GM12878 (cell line): ENCODE data around the gene HOXD11. TPM values are rescaled to one million over a fixed set of nuclear protein-coding genes. Genes with fewer than 3 reads are reported as not detected.

Source experiments
- ATAC-seq: fragments of 200-7000 bp; cut with Tn5 transposase; 3 replicates; pipeline ENCODE4 v1.9.1; 2020; ENCODE audit warnings: mild to moderate bottlenecking, moderate library complexity
- BruUV-seq: library from RNA; stranded (reverse); fragments of 400-500 nt; replicated peaks from 2 replicates; lab custom pipeline; 2021; lab: Mats Ljungman, UMichigan
- CTCF ChIA-PET: fragments of 300-600 bp; sonication (Branson Sonifier 250); formaldehyde crosslinking; extraction: SDS; loops from one replicate; lab custom pipeline; 2021; ENCODE audit warnings: inconsistent platforms; lab: Yijun Ruan, JAX
- POLR2A ChIA-PET: fragments of 350-600 bp; formaldehyde crosslinking; extraction: SDS; loops from one replicate; lab custom pipeline; 2021; ENCODE audit warnings: inconsistent platforms; lab: Charles Lee
- RAD21 ChIA-PET: fragments of 300-600 bp; sonication (Branson Sonifier 250); formaldehyde crosslinking; loops from one replicate; lab custom pipeline; 2023; ENCODE audit warnings: antibody characterized with exemption; ENCODE audit not compliant: unreplicated experiment; lab: Charles Lee
- SMC1A ChIA-PET: fragments of 300-600 bp; sonication (Branson Sonifier 250); formaldehyde crosslinking; loops from one replicate; lab custom pipeline; 2023; ENCODE audit not compliant: unreplicated experiment, uncharacterized antibody; lab: Charles Lee
- DNase-seq: peaks from one replicate; pipeline ENCODE4 v3.0.0-alpha.2; 2011; ENCODE audit warnings: low read depth, low spot score
- FAIRE-seq: peaks from 3 replicates; lab custom pipeline; 2011; peaks lifted over from hg19 to GRCh38; lab: Jason Lieb, UNC
- H2AFZ ChIP-seq: 2 replicates; pipeline ENCODE4 v1.6.0; 2011; ENCODE audit warnings: low read depth, low read length, control low read depth; ENCODE audit not compliant: control insufficient read depth
- H3K27ac ChIP-seq: 2 replicates; pipeline ENCODE4 v1.5.1; 2011; ENCODE audit warnings: control low read depth; ENCODE audit not compliant: control insufficient read depth, insufficient read depth
- H3K27me3 ChIP-seq, 2 experiments: replicated peaks in 1 of 2; 2 replicates each; pipeline versions ENCODE4 v1.6.0 to v1.6.1; 2011; ENCODE audit warnings: low read length in 1 of 2; ENCODE audit not compliant: control insufficient read depth in 2 of 2, insufficient read depth in 2 of 2
- H3K36me3 ChIP-seq, 2 experiments: 2 replicates each; pipeline ENCODE4 v1.5.1; 2011; ENCODE audit warnings: low read length in 1 of 2; ENCODE audit not compliant: control insufficient read depth in 2 of 2, insufficient read depth in 2 of 2
- H3K4me1 ChIP-seq: 2 replicates; pipeline ENCODE4 v1.6.1; 2011; ENCODE audit warnings: mild to moderate bottlenecking, low read length, moderate library complexity, mixed read lengths; ENCODE audit not compliant: control insufficient read depth, insufficient read depth
- H3K4me2 ChIP-seq: 2 replicates; pipeline ENCODE4 v1.6.0; 2011; ENCODE audit warnings: control low read depth; ENCODE audit not compliant: control insufficient read depth, insufficient read depth
- H3K4me3 ChIP-seq: fragments of 200-600 bp; sonication (generic); 2 replicates; pipeline ENCODE4 v1.5.1; 2016
- H3K79me2 ChIP-seq: 2 replicates; pipeline ENCODE4 v1.6.0; 2011; ENCODE audit warnings: low read length; ENCODE audit not compliant: control insufficient read depth, insufficient read depth
- H3K9ac ChIP-seq: 2 replicates; pipeline ENCODE4 v1.8.0; 2011; ENCODE audit warnings: low read length, control low read depth, mixed read lengths; ENCODE audit not compliant: control insufficient read depth, insufficient read depth
- H3K9me3 ChIP-seq: replicated peaks from 3 replicates; pipeline ENCODE4 v1.5.1; 2011; ENCODE audit warnings: mild to moderate bottlenecking, low read length; ENCODE audit not compliant: control insufficient read depth, insufficient read depth
- H4K20me1 ChIP-seq: 2 replicates; pipeline ENCODE4 v1.6.0; 2011; ENCODE audit not compliant: control insufficient read depth, insufficient read depth
- BCL11A ChIP-seq: IDR thresholded peaks from 2 replicates; pipeline ENCODE4 v1.6.1; 2011; ENCODE audit warnings: low read depth, low read length
- CHD1 ChIP-seq: IDR thresholded peaks from 2 replicates; pipeline ENCODE4 v1.6.1; 2012; ENCODE audit warnings: low read depth, low read length, improper control_type of control experiment
- CTCF ChIP-seq, 3 experiments: IDR thresholded peaks in 2 of 3; conservative IDR thresholded peaks in 1 of 3; 2 replicates each; pipeline ENCODE4 v1.5.1; 2011; ENCODE audit warnings: low read depth in 3 of 3, low read length in 3 of 3, mild to moderate bottlenecking in 3 of 3, control low read depth in 2 of 3, moderate library complexity in 2 of 3, inconsistent platforms in 1 of 3, mixed read lengths in 1 of 3; ENCODE audit not compliant: control insufficient read depth in 2 of 3, insufficient read depth in 1 of 3; ENCODE audit errors: extremely low read depth in 1 of 3
- CUX1 ChIP-seq: IDR thresholded peaks from 2 replicates; pipeline ENCODE4 v1.6.1; 2012; ENCODE audit warnings: improper control_type of control experiment, low read depth, low read length; ENCODE audit not compliant: insufficient replicate concordance
- ELK1 ChIP-seq: IDR thresholded peaks from 2 replicates; pipeline ENCODE4 v1.6.1; 2012; ENCODE audit warnings: low read depth, low read length, improper control_type of control experiment
- JUNB ChIP-seq: IDR thresholded peaks from 2 replicates; pipeline ENCODE4 v1.6.1; 2016; ENCODE audit warnings: antibody characterized with exemption, mild to moderate bottlenecking
- MYC ChIP-seq: IDR thresholded peaks from 2 replicates; pipeline ENCODE4 v1.6.1; 2011; ENCODE audit warnings: mild to moderate bottlenecking, low read length, moderate library complexity, inconsistent platforms; ENCODE audit not compliant: insufficient read depth, insufficient replicate concordance, insufficient read length, severe bottlenecking
- NR2F1 ChIP-seq: fragments of 450-650 bp; conservative IDR thresholded peaks from 2 replicates; pipeline ENCODE4 v1.6.1; 2017; ENCODE audit warnings: mild to moderate bottlenecking
- POLR2AphosphoS2 ChIP-seq: IDR thresholded peaks from 2 replicates; pipeline ENCODE4 v1.6.1; 2011; ENCODE audit warnings: low read depth, mild to moderate bottlenecking, low read length, improper control_type of control experiment, moderate library complexity
- SREBF1 ChIP-seq: IDR thresholded peaks from 2 replicates; pipeline ENCODE4 v1.6.1; 2012; ENCODE audit warnings: mild to moderate bottlenecking, low read length
- TAF1 ChIP-seq: IDR thresholded peaks from 2 replicates; pipeline ENCODE4 v1.6.1; 2011; ENCODE audit warnings: mild to moderate bottlenecking, low read depth, low read length, borderline replicate concordance
- WRNIP1 ChIP-seq: IDR thresholded peaks from 2 replicates; pipeline ENCODE4 v1.6.1; 2011; ENCODE audit warnings: low read depth, low read length, improper control_type of control experiment, borderline replicate concordance
- WGBS: methylation state at CpG from one replicate; pipeline ENCODE4 v1.1.6; 2016; ENCODE audit warnings: low lambda C conversion rate; ENCODE audit not compliant: insufficient replicate concordance, insufficient coverage; ENCODE audit errors: missing lambda C conversion rate; 5-methylcytosine and 5-hydroxymethylcytosine counted together
- in situ Hi-C: fragments of 300-500 bp; cut with MboI; formaldehyde crosslinking; loops from 9 replicates; pipeline ENCODE4 v1.14.3; 2018; ENCODE audit warnings: mixed read lengths
- intact Hi-C: fragments of 100-400 bp; cut with micrococcal nuclease; formaldehyde crosslinking; loops from one replicate; pipeline ENCODE4 v1.14.2; 2022; ENCODE audit not compliant: unreplicated experiment
- polyA plus RNA-seq, 11 experiments: library from polyadenylated mRNA; depleted of rRNA in 4 of 11; unstranded in 6 of 11; stranded (reverse) in 5 of 11; fragments of >200 nt; fragmentation: Nextera tagmentation in 4 of 11; fragmentation: Illumina TruSeq in 1 of 11; extraction: Ambion mirVana in 4 of 11; extraction: Trizol in 1 of 11; gene quantifications; 1 replicate in 1 of 11; 2 replicates in 10 of 11; pipeline versions ENCODE4 v1.2.1 to v1.2.3, GENCODE V29; 2011 to 2016; ENCODE audit warnings: inconsistent platforms in 2 of 11, missing spikeins in 2 of 11, low read depth in 1 of 11
- total RNA-seq, 4 experiments: library from RNA; depleted of rRNA in 3 of 4; stranded (reverse); fragments of >200 nt in 3 of 4; fragmentation: Illumina TruSeq in 1 of 4; extraction: Trizol in 1 of 4; gene quantifications; 2 replicates each; pipeline versions ENCODE4 v1.2.1 to v1.2.3, GENCODE V29; 2013 to 2021

HOXD11 gene
- total and polyA plus RNA-seq, 10 of the 15 experiments (the other 5 are each of a cell fraction or from before 2014, with no cell fraction given): not detected

- H3K79me2 ChIP-seq: no peaks in the 10 kb centered on the region
- BruUV-seq: no TSS peak
- WGBS: 40% methylated on average over 6 of the region's 6 CpGs
- no peaks in the 10 kb centered on the region; the same call in 2 of the 3 replicates for H3K9me3 ChIP-seq
- H2AFZ ChIP-seq: no peak overlapping the region
- no peak for FAIRE-seq
- ChIA-PET SMC1A (interaction anchor here (0.7 to 1.3 kb wide), 3 partner anchors 8 to 672 kb away, joined by 3 read pairs; no protein-coding TSS in a partner anchor), CTCF (interaction anchor here (1.1 to 2.2 kb wide), 6 partner anchors 9 to 838 kb away, joined by 3 to 15 read pairs (median 4); no protein-coding TSS in a partner anchor), POLR2A (no interaction called here), RAD21 (interaction anchor here (2.4 kb wide), 1 partner anchor 399 kb away, joined by 9 read pairs; no protein-coding TSS in a partner anchor)
- H3K4me3 ChIP-seq: no peak overlapping the region
- H3K4me2 ChIP-seq: no peak overlapping the region
- H3K27me3 ChIP-seq: peaks cover 14 to 32% of the 10 kb centered on the region in 2 experiments
- no peak overlapping the region for H3K9ac ChIP-seq
- no peaks in the 10 kb centered on the region for H4K20me1 ChIP-seq
- no peaks in the 10 kb centered on the region for H3K36me3 ChIP-seq
- in situ Hi-C loops: no loop called here
- intact Hi-C loops: loop anchor here (10.0 kb wide), 1 partner anchor 204 kb away; no protein-coding TSS in a partner anchor
- no peaks in the 10 kb centered on the region for H3K4me1 ChIP-seq
- ATAC-seq: no peak
- no peak for DNase-seq
- no peak overlapping the region for H3K27ac ChIP-seq
- TF ChIP-seq CUX1 (no peak), ELK1 (no peak), POLR2AphosphoS2 (no peak), MYC (no peak), TAF1 (no peak), WRNIP1 (no peak), SREBF1 (no peak), CHD1 (no peak), NR2F1 (no peak), BCL11A (no peak), CTCF (IDR thresholded peaks at IDR 0.05 in 2 of 3, conservative IDR thresholded peaks at IDR 0.05 in 1 of 3; ENCODE audit: control insufficient read depth in 2 of 3, extremely low read depth in 1 of 3, insufficient read depth in 1 of 3, low read depth in 3 of 3, low read length in 3 of 3) (no peak), JUNB (no peak)
Observed at GRCh38 chr2:176088937-176089842, 17.9 kb upstream of the HOXD11 start.
